ENCODE measurements around the gene UBE2F. TPM values are rescaled to one million over a fixed set of nuclear protein-coding genes. Genes with fewer than 3 reads are reported as not detected.
A peak's percentile ranks its signal among the peaks of the same experiment; 100 is the strongest.

Gene UBE2F
- total and polyA plus RNA-seq, 9 of the 15 experiments (the other 6 are each of a cell fraction or from before 2014, with no cell fraction given), result 18.1 to 88.1 (median 53.0) TPM

- peak; percentile 89 for TF ChIP-seq TAF9B (IDR thresholded peaks at IDR 0.05; ENCODE audit: partially characterized antibody)
- peak; percentile 64 for TF ChIP-seq DACH1 (IDR thresholded peaks at IDR 0.05; ENCODE audit: partially characterized antibody)
- TF ChIP-seq ZFP91 (CRISPR knock-in tag; IDR thresholded peaks at IDR 0.05), result no peak
- TF ChIP-seq FOSL1 (tag; conservative IDR thresholded peaks at IDR 0.05), result peak; percentile 95
- TF ChIP-seq ZNF584 (CRISPR knock-in tag; IDR thresholded peaks at IDR 0.05; ENCODE audit: low read depth), result peak; percentile 96
- no peak for TF ChIP-seq HMGXB4 (CRISPR knock-in tag; IDR thresholded peaks at IDR 0.05)
- no peak for TF ChIP-seq NCOA6 (IDR thresholded peaks at IDR 0.05)
- TF ChIP-seq MCM7 (IDR thresholded peaks at IDR 0.05), result no peak
- TF ChIP-seq FOXO4 (CRISPR knock-in tag; IDR thresholded peaks at IDR 0.05), result peak; percentile 82; the same call in 1 of the 2 replicates
- TF ChIP-seq TFAP4 (CRISPR knock-in tag; IDR thresholded peaks at IDR 0.05; ENCODE audit: borderline replicate concordance), result peak; percentile 96
- TF ChIP-seq ZHX1 (conservative IDR thresholded peaks at IDR 0.05; ENCODE audit: low read length), result no peak
- peak; percentile 64; the same call in 1 of the 2 replicates for TF ChIP-seq ARID3A (IDR thresholded peaks at IDR 0.05; ENCODE audit: borderline replicate concordance, low read depth, low read length)
- no peak for TF ChIP-seq MED1 (CRISPR knock-in tag; IDR thresholded peaks at IDR 0.05; ENCODE audit: borderline replicate concordance)
- TF ChIP-seq RBM39 (optimal IDR thresholded peaks at IDR 0.05; ENCODE audit: low read depth, low read length), result no peak
Observed at GRCh38 chr2:237964578-237965404, 2.0 kb upstream of the UBE2F start (continued).

Measured in K562 (cell line).